ENCODE data around the gene DNAL1. TPM values are rescaled to one million over a fixed set of nuclear protein-coding genes. Genes with fewer than 3 reads are reported as not detected.
A peak's percentile ranks its signal among the peaks of the same experiment; 100 is the strongest.

Gene DNAL1
- total and polyA plus RNA-seq, 9 of the 15 experiments (the other 6 are each of a cell fraction or from before 2014, with no cell fraction given): 1.6 to 11.7 (median 4.8) TPM

GRCh38 chr14:73712540-73713180, 67.9 kb downstream of the DNAL1 start (continued):
- 0 out of 2 replicates have a peak, but pooled peaks have one; percentile 17 for TF ChIP-seq MGA (IDR thresholded peaks at IDR 0.05)

Measured in K562 (cell line).